ENCODE results near the gene SKAP1.

DNA sequence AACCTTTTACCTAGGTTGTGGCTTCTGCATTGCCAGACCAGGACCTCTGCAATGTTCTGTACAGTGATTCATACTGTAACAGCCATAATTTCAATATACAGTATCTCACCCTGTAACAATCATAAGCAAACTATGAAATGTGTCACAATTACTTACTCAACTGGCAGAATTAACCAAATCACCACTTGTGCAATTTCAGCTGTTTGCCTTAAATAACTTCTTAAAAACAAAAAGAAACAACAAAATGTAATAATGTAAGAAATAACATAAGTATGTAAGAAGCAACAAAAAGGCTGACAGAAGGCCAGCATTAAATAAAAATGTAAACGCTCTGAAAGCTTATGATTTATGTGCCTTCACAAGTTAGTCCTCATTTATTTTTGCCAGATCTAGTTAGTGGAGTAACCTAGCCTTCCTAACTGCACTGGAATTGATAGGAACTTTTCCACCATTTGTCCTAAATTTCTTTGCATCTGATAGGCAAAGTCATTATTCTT, 96.9 kb downstream of the SKAP1 start:
- TF ChIP-seq, protein P1, sequence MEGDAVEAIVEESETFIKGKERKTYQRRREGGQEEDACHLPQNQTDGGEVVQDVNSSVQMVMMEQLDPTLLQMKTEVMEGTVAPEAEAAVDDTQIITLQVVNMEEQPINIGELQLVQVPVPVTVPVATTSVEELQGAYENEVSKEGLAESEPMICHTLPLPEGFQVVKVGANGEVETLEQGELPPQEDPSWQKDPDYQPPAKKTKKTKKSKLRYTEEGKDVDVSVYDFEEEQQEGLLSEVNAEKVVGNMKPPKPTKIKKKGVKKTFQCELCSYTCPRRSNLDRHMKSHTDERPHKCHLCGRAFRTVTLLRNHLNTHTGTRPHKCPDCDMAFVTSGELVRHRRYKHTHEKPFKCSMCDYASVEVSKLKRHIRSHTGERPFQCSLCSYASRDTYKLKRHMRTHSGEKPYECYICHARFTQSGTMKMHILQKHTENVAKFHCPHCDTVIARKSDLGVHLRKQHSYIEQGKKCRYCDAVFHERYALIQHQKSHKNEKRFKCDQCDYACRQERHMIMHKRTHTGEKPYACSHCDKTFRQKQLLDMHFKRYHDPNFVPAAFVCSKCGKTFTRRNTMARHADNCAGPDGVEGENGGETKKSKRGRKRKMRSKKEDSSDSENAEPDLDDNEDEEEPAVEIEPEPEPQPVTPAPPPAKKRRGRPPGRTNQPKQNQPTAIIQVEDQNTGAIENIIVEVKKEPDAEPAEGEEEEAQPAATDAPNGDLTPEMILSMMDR (IDR thresholded peaks at IDR 0.05), result no peak
- TF ChIP-seq POLR2AphosphoS5 (IDR thresholded peaks at IDR 0.05), result no peak
